GM12891 (cell line): ENCODE measurements around the gene DGAT2.

Experiments used
- PAX5 ChIP-seq: IDR thresholded peaks from 2 replicates; pipeline ENCODE4 v1.6.1; 2011; ENCODE audit warnings: low read length, moderate library complexity, mild to moderate bottlenecking; ENCODE audit not compliant: insufficient read depth, severe bottlenecking
- POLR2A ChIP-seq: IDR thresholded peaks from 2 replicates; pipeline ENCODE4 v1.6.1; 2011; ENCODE audit warnings: low read depth, low read length, control low read depth
- POLR2AphosphoS5 ChIP-seq: IDR thresholded peaks from 2 replicates; pipeline ENCODE4 v1.6.1; 2011; ENCODE audit warnings: low read depth, low read length, control low read depth
- SPI1 ChIP-seq: IDR thresholded peaks from 2 replicates; pipeline ENCODE4 v1.6.1; 2011; ENCODE audit warnings: low read depth, low read length, control low read depth
- TAF1 ChIP-seq: IDR thresholded peaks from 2 replicates; pipeline ENCODE4 v1.6.1; 2011; ENCODE audit warnings: low read depth, low read length, control low read depth

GRCh38 chr11:75816561-75817239 is 48.1 kb downstream of the DGAT2 start:
- TF ChIP-seq POLR2A (no peak), POLR2AphosphoS5 (no peak), TAF1 (no peak), SPI1 (peak; percentile 24; the same call in 1 of the 2 replicates), PAX5 (no peak)
